ENCODE data around the gene PDGFB. TPM values are rescaled to one million over a fixed set of nuclear protein-coding genes. Genes with fewer than 3 reads are reported as not detected.
"Not testable (repeated sequence)": the region's sequence is repeated elsewhere in the genome, so short reads cannot be mapped to it uniquely, and the experiment has no call there.

Gene PDGFB
- total RNA-seq, 1 experiment from 2014 or later: 4.1 TPM

GRCh38 chr22:39229075-39229474 lies 15.7 kb downstream of the PDGFB start:
- DNase-seq (ENCODE audit: low read depth): no peak

- no peak for DNase-seq (ENCODE audit: low read depth)
These were observed 17.1 kb downstream of the PDGFB start for GRCh38 chr22:39227542-39228272.

DNA sequence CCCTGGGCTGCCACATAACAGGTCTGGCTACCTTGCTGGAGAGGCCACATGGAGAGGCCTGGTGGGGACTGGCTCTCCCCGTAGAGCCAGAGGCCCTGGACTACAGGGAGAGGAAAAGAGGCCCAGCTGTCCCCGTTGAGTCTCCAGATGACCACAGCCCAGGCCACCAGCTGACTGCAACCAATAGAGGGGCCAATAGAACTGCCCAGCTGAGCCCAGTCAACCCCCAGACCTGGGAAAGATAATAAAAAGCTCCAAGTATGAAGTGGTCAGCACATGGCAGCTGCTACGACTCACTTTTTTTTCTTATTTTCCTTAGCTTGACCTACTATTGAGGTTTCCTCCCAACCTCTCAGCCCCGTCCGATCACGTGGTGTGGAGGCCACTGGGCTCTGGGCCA lies 18.4 kb downstream of the PDGFB start:
- DNase-seq (ENCODE audit: low read depth): peak; percentile 79

DNA sequence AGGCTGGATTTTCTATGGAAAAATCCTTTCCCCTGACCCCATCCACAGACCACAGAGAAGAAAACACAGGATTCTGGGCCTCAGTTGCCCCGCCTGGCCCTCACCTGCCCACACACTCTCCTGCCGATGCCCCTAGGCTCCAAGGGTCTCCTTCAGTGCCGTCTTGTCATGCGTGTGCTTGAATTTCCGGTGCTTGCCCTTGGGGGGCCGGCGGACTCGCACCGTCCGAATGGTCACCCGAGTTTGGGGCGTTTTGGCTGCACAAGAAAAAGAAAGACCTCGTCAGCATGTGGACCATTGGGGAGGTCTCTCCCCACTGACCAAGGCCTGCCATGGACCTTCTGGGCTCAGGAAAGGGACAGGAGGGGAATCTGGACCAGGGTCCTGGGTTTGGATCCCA lies 19.2 kb downstream of the PDGFB start:
- DNase-seq (ENCODE audit: low read depth): no peak

DNA sequence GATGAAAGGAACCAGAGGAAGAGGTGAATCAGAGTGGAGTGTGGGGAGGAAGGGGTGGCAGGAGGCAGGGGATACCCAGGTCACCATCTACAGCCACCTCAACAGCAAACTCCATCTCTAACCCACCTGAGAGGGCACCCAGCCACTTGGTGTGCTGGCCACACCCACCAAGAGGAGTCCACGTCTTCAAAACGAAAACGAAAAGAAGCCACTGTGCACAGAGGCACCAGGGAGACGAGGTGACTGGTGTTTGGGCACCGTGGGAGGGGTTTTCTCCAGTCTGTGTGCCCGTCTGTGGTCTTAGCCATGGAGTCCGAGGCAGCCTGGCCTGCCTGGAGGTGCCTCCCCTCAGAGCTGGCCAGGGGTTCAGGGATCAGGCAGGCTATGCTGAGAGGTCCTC lies 20.2 kb downstream of the PDGFB start:
- no peak for DNase-seq (ENCODE audit: low read depth)

- DNase-seq (ENCODE audit: low read depth): no peak
These were observed 21.6 kb downstream of the PDGFB start for GRCh38 chr22:39223091-39223710.

- no peak for DNase-seq (ENCODE audit: low read depth)
These were observed 22.6 kb downstream of the PDGFB start for GRCh38 chr22:39221999-39222686.

- DNase-seq (ENCODE audit: low read depth): no peak
These were observed 23.6 kb downstream of the PDGFB start for GRCh38 chr22:39220890-39221850.

DNA sequence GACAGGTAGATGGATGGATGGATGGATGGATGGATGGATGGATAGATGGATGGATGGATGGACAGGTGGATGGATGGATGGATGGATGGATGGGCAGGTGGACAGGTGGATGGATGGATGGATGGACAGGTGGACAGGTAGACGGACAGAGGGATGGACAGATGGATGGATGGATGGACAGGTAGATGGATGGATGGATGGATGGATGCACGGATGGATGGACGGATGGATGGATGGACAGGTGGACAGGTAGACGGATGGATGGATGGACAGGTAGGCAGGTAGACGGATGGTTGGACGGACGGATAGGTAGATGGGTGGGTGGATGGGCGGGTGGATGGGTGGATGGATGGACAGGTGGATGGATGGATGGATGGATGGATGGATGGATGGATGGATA lies 24.3 kb downstream of the PDGFB start:
- no peak for DNase-seq (ENCODE audit: low read depth)

GRCh38 chr22:39219071-39220039 lies 25.4 kb downstream of the PDGFB start:
- DNase-seq (ENCODE audit: low read depth): no peak

DNA sequence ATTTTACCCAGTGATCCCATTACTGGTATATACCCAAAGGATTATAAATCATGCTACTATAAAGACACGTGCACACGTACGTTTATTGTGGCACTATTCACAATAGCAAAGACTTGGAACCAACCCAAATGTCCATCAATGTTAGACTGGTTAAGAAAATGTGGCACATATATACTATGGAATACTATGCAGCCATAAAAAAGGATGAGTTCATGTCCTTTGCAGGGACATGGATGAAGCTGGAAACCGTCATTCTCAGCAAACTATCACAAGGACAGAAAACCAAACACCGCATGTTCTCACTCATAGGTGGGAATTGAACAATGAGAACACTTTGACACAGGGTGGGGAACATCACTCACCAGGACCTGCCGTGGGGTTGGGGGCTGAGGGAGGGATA lies 26.4 kb downstream of the PDGFB start:
- not testable (repeated sequence) for DNase-seq (ENCODE audit: low read depth)

DNA sequence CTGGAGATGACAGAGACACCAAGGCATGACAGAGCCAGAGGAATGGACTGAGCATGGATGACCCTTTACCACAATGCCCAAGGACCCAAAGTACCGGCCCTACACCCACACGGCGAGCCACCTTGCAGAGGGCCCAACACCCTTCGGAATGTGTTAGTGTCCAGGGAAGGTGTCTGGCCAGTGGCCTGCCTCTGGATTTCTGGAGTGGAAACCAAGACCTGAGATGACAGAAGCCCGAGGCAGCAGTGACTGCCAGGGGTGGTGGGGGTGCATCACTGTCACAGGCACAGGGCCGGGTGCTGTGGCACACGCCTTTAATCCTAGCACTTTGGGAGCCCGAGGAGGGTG lies 28.7 kb downstream of the PDGFB start:
- DNase-seq (ENCODE audit: low read depth): no peak

- no peak for DNase-seq (ENCODE audit: low read depth)
These were observed 29.2 kb downstream of the PDGFB start for GRCh38 chr22:39215426-39216142.

- no peak for DNase-seq (ENCODE audit: low read depth)
These were observed 29.7 kb downstream of the PDGFB start for GRCh38 chr22:39215070-39215396.

GRCh38 chr22:39214383-39215069 lies 30.3 kb downstream of the PDGFB start:
- DNase-seq (ENCODE audit: low read depth): peak; percentile 80

DNA sequence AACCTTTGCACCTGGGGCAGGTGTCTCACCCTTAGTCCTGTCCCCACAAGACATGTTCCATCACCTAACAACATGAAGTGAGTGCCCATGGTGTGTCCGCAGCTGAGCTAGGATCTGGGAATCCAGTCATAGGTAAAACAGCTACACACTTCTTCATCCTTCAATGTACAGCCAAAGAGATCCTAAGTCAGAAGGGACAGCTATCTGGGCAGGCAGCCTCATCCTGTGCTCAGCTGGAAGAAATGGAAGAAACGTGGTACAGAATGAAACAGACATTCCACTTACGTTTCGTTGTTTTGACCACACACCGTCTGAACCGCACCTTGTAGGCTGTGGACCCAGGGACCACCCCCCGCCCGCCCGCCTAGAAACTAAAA lies 30.8 kb downstream of the PDGFB start:
- no peak for DNase-seq (ENCODE audit: low read depth)

- DNase-seq (ENCODE audit: low read depth): peak; percentile 87
These were observed 31.9 kb downstream of the PDGFB start for GRCh38 chr22:39212721-39213376.

DNA sequence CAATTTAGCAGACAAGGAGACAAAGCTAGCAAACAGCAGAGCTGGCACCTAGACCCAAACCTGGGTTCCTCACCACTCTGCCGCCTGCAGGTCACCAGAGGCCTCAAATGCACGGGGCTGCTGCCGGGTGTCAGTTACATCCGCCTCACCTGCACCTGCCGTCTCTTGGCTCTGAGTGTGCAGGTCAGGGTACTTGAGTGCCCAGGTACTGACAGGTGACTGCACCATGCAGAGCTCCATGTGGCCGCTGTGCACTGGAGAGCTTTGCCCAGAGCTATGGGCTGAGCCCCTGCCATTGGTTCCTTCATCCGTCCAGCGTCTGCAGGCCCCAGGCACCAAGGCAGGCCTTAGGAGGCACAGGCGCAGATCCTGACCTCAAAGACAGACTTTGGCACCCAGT lies 35.0 kb downstream of the PDGFB start:
- no peak for DNase-seq (ENCODE audit: low read depth)
